Right ventricle myocardium inferior (tissue), 1 donor: ENCODE data around the gene PIK3R2. TPM values are rescaled to one million over a fixed set of nuclear protein-coding genes. Genes with fewer than 3 reads are reported as not detected.

ENCODE experiments used
- ATAC-seq: fragments of 200-7000 bp; cut with Tn5 transposase; one replicate; pipeline ENCODE4 v1.9.1; 2020; ENCODE audit warnings: mild to moderate bottlenecking, moderate library complexity
- DNase-seq: peaks from one replicate; pipeline ENCODE4 v3.0.0; 2021; ENCODE audit errors: missing footprints
- intact Hi-C: fragments of 100-400 bp; cut with DNase I; formaldehyde crosslinking; loops from one replicate; pipeline ENCODE4 v1.11.0; 2022
- total RNA-seq: library from RNA; stranded (reverse); fragmentation: NEBNext Ultra II Directional; extraction: Animal tissue kit (Norgen Biotek cat#: 25700); gene quantifications from one replicate; pipeline ENCODE4 v1.2.1, GENCODE V29; 2021
- donor health status: DM: no; HTN: yes; CAD: no; lungs with severe emphysema.

PIK3R2 gene
- total RNA-seq, 1 donor from 2014 or later, result 21.7 TPM

GRCh38 chr19:18192673-18193387, 39.9 kb downstream of the PIK3R2 start, which contains the start of gene MPV17L2:
Gene MPV17L2 (plus strand): TSS chr19:18193218. CDS start chr19:18193282, 64 bp downstream.
- ATAC-seq, result peak; percentile 97
- DNase-seq, result peak; percentile 100
- intact Hi-C loops, result no loop called here

DNA sequence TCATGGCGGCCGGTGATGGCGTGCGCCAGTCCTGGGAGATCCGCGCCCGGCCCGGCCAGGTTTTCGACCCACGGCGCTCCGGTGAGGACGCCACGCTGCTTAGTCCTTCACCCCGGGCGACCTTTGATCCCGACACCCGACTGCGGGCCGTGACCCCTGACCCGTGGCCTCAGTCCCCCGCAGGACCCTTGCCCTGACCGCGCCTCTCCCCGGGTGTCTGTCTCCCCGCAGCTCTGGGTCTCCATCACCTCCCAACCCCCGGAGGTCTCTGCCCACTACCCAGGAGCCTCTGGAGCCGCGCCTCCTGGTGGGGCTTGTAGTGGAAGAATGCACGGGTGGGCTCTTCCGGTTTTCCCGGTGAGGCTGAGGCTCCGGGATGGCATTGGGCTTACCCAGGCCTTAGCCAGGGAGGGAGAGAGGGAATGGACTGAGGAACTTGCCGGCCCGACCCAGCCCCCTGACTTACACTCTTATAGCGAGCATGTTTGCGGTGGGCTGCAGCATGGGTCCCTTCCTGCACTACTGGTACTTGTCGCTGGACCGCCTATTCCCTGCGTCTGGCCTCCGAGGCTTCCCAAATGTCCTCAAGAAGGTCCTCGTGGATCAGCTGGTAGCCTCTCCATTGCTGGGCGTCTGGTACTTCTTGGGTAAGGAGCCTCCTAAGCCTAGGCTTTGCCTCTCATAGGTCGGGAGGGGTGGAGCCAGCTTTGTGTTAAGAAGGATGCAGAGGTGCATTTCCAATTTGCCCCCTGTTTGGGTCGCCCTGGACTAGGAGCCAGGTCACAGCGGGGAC, 40.6 kb downstream of the PIK3R2 start:
- no peak for DNase-seq
- ATAC-seq, result peak; percentile 0
- intact Hi-C loops, result loop anchor here (1.0 kb wide), 1 partner anchor 10 kb away; no protein-coding TSS in a partner anchor

- no peak for DNase-seq
- no peak for ATAC-seq
- intact Hi-C loops, result loop anchor here (1.0 kb wide), 1 partner anchor 9 kb away; no protein-coding TSS in a partner anchor
These were observed 41.2 kb downstream of the PIK3R2 start for GRCh38 chr19:18194181-18194530.

GRCh38 chr19:18194554-18195238, 41.7 kb downstream of the PIK3R2 start:
- DNase-seq, result no peak
- no peak for ATAC-seq
- intact Hi-C loops, result loop anchor here (1.0 kb wide), 1 partner anchor 9 kb away; no protein-coding TSS in a partner anchor

DNA sequence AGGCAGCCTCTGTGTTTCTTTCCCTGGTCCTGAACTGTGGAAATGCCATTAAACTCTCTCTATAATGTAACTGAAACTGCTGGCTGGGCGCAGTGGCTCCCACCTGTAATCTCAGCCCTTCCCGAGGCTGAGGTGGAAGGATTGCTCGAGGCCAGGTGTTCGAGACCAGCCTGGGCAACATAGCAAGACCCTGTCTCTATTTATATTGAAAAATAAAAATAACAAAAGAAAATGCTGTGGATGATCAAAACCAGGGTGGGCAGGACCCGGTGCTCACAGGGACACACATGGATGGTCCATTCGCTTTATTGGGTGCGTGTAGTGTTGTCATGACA, 43.5 kb downstream of the PIK3R2 start:
- ATAC-seq, result no peak
- DNase-seq, result no peak
- intact Hi-C loops, result no loop called here

- no peak for ATAC-seq
- intact Hi-C loops, result no loop called here
- DNase-seq, result no peak
These were observed 44.3 kb downstream of the PIK3R2 start for GRCh38 chr19:18197306-18197705.

DNA sequence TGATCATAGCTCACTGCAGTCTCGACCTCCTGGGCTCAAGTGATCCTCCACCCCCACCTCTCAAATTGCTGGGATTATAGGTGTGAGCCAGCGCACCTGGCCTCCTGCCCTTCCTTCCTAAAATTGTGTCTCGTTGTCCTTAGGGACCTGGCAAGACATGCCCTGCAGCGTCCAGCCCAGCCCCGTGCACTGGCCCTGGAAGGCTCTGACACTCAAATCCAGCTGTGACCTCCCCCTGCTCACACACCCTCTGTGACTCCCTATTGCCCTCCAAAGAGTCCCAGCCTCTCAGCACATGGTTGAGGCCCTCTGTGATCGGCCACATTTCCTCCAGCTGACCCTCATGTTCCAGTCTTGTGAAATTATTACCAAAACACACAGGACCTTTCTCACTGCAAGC, 45.0 kb downstream of the PIK3R2 start:
- no peak for DNase-seq
- no peak for ATAC-seq
- intact Hi-C loops, result no loop called here

DNA sequence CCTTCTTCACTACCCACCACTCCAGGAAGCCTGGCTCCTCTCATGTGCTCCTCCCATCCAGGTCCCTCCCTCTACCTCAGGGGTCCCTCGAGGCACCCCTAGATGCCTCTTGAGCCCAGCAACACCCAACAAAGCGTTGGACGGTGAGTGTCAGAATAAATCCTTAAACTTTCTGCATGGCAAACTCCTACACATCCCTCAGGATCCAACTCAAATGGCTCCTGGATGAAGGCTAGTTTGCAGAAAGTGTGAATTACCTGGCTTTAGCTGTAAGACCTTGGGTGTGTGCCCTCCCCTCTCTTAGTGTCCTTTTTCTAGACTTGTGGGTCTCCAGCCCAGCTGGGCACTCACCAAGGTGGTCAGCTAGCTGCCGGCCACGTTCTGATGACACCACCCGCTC, 45.4 kb downstream of the PIK3R2 start:
- ATAC-seq (no peak), DNase-seq (no peak)
- intact Hi-C loops, result no loop called here

- no peak for ATAC-seq
- no peak for DNase-seq
- intact Hi-C loops, result loop anchor here (5.0 kb wide), 2 partner anchors 50 to 210 kb away; partner anchors contain the start of gene PIK3R2
These were observed 49.4 kb downstream of the PIK3R2 start for GRCh38 chr19:18202397-18202777.

DNA sequence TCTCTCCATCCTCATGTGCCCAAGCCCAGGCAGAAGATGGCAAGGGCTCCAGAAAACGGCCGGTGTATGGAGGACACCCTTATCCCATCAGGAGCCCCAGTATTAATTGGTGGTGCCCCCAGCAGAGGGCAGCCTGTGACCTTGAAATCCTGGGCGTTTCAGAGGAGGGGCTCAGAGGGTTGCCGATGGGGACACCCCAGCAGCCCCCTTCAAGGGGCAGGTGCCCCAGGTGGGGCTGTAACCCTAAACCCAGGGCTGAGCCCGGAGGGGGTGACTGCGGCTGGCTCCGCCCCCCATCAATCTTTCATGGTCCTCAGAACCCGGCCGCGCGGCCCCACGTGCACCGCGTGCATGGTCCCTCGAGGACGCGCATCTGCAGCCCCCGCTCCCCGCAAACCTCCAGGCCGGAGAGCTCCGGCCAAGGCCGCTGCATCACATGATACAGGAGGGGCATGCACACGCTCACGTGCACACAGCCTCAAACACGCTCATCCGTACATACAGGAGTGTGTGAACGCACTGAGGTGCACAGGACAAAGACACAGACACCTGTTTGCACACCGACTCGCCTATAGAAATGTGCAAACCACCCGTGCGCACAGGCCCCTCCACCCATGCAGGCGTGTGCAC, 49.9 kb downstream of the PIK3R2 start:
- no peak for ATAC-seq
- no peak for DNase-seq
- intact Hi-C loops, result loop anchor here (1.0 to 5.0 kb wide), 3 partner anchors 9 to 209 kb away; partner anchors contain the start of gene PIK3R2

GRCh38 chr19:18203408-18203862, 50.5 kb downstream of the PIK3R2 start:
- peak; percentile 81 for DNase-seq
- peak; percentile 1 for ATAC-seq
- intact Hi-C loops, result loop anchor here (1.0 to 5.0 kb wide), 3 partner anchors 9 to 209 kb away; partner anchors contain the start of gene PIK3R2

DNA sequence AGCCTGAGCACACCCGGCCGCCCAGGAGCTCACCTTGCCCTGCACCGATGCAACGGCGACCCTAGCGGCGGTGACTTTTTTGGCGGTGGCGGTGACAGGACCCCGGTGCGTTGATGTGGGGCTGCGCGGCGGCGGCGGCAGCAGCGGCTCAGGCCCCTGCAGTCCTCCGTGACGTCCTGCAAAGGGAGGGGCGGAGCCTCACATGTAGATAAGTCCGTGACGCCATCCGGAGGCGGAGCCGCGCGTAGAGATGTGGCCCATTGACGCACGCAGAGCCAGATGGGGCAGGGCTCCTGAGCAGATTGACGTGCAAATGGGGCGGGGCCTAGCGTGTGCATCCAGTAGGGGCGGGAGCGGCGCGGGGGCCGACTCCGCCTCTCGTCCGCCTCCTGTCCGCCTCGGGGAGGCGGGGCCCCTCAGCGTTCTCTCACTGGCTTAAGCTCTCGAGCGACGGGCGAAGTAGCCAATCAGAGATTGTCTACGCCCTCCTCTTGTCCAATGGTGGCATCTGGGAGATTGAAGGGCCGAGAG, 51.0 kb downstream of the PIK3R2 start, which contains the start of gene RAB3A:
TSS of gene RAB3A (minus strand) at position 180 of the 531 bp plus-strand sequence. CDS start 1,302 bp downstream, outside the sequence.
- intact Hi-C loops, result loop anchor here (1.0 to 5.0 kb wide), 7 partner anchors 10 to 208 kb away; partner anchors contain the start of genes LSM4 and PIK3R2
- ATAC-seq (peak; percentile 96), DNase-seq (peak; percentile 100)

GRCh38 chr19:18204394-18205199, 51.6 kb downstream of the PIK3R2 start:
- peak; percentile 27 for ATAC-seq
- intact Hi-C loops, result loop anchor here (2.0 to 5.0 kb wide), 6 partner anchors 20 to 208 kb away; partner anchors contain the start of genes LSM4 and PIK3R2
- no peak for DNase-seq

GRCh38 chr19:18205200-18205892, 52.4 kb downstream of the PIK3R2 start:
- intact Hi-C loops, result loop anchor here (2.0 kb wide), 4 partner anchors 19 to 117 kb away; partner anchors contain the start of gene LSM4
- ATAC-seq (peak; percentile 40), DNase-seq (peak; percentile 91)

DNA sequence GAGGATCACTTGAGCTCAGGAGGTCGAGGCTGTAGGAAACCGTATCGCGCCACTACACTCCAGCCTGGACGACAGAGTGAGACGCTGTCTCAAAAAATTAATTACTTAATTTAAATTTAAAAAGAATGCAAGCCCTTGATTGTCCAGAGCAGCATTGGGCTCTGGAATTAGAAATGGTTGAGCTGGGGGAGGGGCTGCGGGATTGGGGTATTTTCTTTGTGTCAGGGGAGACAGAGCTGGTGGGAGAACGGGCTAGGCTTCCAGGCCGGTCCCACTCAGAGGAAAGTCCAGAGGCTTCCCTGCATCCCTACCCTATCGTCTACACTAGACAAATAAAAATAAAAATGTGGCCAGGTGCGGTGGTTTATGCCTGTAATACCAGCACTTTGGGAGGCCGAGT, 53.1 kb downstream of the PIK3R2 start:
- intact Hi-C loops, result no loop called here
- ATAC-seq, result no peak
- no peak for DNase-seq

DNA sequence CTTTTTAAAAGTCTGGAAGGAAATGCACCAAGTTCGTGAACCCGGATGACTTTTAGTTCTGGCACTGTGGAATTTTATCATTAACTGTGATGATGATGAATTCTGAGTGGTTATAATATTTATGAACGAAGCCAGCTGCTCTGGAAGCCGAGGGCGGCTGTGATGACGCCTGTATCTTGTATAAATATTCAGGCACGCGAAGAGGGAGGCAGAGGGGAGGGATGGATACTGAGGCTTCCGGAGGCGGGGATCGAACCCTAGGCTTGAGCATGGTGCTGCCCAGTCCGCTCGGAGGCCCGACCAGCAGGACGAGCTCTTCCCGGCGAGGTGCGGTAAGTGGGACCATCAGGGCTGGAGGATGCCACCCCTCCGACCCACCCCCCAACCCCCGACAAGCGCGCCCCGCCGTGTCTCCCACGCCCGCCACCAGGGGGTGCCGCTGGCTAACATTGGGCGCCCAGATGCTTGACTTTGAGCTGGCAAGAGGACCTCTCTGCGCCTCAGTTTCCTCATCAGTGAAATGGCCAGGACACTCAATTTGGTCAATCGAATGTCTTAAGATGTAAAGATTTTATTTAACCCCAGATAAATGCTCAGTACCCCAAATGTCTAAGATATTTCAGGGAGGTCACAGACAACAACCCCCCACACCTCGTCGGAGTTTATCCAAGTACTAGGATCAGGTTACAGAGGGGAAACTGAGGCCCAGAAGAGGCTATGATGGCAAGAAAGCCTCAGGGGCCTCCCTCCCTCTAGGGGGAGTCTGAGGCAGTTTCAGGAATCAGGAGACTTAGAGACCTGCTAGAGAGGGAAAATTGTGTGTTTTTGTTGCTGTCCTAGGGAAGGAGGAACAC, 55.4 kb downstream of the PIK3R2 start:
- DNase-seq (no peak), ATAC-seq (no peak)
- intact Hi-C loops, result no loop called here
